ENCODE data around the gene SINHCAF. TPM values are rescaled to one million over a fixed set of nuclear protein-coding genes. Genes with fewer than 3 reads are reported as not detected.
"Not testable (repeated sequence)": the region's sequence is repeated elsewhere in the genome, so short reads cannot be mapped to it uniquely, and the experiment has no call there.

SINHCAF gene
- polyA plus RNA-seq, 1 donor: 30.7 TPM

GRCh38 chr12:31309279-31309678, 16.7 kb downstream of the SINHCAF start:
- no peak for DNase-seq (ENCODE audit: low read depth)

DNA sequence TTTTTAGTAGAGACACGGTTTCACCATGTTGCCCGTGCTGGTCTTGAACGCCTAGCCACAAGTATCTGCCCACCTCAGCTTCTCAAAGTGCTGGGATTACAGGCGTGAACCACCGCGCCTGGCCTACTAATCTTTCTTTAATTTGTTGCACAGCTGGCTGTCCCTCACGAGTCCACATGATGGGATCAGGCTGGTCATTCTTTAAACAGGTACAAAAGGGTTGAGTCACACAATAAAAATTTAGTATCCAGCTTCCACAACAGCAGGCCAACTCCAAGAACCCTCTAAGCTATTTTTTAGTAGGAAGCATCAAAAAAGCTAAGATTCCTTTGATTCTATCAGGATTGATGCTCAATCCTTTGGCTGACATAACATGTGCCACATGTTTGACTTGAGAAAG, 17.8 kb downstream of the SINHCAF start:
- no peak for DNase-seq (ENCODE audit: low read depth)

DNA sequence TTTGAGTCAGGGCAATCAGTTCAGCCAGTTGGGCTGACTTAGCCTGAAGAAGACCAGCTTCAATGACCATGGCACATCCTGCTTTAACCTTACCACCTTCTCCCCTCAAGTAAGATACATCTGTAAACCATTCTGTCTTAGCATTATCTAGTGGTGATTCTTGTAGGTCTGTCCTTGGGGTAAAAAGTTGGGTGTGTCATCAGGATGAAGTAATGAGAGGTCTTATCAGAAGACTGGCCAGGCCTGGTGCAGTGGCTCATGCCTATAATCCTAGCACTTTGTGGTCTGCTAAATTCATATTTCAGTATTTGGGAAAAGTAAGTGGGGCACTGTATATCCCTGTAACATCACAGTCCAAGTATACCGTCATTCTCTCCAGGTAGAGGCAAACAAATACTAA, 19.1 kb downstream of the SINHCAF start:
- DNase-seq (ENCODE audit: low read depth): no peak

DNA sequence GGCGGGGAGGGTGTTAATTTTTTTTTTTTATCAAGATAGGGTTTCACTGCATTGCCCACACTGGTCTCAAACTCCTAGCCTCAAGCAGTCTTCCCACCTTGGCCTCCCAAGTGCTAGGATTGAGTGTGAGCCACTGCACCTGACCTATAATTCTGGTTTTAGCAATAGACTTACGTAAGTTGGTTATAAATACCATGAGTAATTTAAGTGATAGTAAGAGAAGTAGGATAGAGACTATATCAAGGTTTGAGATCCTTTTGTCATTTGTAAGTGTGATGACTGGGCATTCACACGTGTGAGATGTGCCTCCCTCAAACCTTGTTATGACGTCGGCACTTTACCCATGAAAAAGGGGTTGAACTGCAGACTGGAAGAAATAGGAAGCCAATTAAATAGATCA, 22.5 kb downstream of the SINHCAF start:
- DNase-seq (ENCODE audit: low read depth): no peak

GRCh38 chr12:31301311-31301710, 24.6 kb downstream of the SINHCAF start:
- DNase-seq (ENCODE audit: low read depth): no peak

DNA sequence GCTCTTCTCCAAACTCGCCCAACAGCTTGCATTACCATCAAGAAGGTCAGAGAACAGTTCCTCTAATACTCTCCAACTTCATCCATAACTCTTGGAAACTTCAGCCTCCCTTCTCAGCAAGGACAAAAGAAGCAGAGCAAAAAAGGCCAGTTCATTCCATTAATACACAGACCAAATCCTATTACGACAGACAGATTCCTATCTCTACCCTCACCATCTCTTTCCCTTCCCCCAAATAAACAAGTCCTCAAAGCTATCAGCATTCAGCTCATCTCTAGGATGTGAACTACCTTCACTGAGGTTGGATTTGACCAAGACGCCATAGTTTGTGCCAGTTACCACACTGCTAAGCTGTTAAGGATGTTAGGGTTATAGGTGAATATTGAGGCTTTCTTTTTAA, 25.2 kb downstream of the SINHCAF start:
- no peak for DNase-seq (ENCODE audit: low read depth)

DNA sequence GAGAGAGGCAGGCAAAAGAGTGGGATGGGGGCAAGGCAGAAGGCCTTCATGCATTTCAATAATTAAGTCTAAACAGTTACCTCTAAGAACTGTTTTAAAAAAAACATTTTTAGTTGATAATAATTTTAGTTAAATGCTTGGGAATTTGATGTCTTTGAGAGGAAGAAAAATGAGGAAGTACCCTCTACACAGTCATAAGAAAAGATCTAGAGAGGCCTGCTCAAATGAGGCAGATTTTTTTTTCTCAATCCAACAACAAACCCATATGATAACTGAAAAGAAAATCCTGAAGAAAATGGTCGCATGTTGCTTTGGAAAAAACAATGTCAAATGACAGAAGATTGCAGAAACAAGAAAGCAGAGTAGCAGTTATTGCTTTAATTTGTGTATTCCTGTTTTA, 25.6 kb downstream of the SINHCAF start:
- no peak for DNase-seq (ENCODE audit: low read depth)

DNA sequence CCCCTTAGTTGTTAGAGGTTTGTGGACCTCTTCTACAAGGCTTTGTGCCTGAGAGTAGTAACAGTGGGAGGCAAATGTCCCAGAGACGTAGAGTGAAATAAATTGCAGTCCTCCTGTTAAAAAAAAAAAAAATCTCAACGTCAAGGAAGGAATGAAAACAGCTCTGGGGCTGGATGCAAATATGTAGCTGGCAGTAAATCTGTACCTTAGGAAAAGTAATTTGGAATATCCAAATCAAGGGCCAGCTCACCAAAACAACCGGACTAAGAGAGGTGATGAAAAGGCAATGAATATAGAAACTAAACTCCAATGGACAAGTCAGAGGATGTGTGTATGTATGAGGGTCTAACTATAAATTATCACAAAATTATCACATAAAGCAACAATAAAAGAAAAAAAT, 27.0 kb downstream of the SINHCAF start:
- DNase-seq (ENCODE audit: low read depth): no peak

DNA sequence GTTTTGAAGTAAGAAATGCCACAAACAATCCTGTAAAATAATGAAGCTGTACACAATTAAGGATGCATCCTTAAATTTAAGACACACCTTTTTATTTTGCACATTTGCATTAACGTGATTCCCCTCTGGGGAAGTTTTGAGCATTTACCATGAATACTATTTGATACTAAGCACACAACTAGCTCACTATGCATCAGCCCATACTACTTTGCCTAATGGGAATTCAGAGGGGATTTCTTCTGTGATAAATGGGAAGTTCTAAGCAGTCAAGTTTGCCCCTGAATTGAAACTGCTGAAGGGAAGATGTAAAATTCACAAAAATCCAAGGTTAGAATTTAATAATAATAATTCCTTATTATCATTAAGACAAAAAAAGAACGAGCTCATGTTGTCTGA, 27.4 kb downstream of the SINHCAF start:
- DNase-seq (ENCODE audit: low read depth): no peak

- DNase-seq (ENCODE audit: low read depth): no peak
Measured at GRCh38 chr12:31297572-31298514, 28.1 kb downstream of the SINHCAF start.

DNA sequence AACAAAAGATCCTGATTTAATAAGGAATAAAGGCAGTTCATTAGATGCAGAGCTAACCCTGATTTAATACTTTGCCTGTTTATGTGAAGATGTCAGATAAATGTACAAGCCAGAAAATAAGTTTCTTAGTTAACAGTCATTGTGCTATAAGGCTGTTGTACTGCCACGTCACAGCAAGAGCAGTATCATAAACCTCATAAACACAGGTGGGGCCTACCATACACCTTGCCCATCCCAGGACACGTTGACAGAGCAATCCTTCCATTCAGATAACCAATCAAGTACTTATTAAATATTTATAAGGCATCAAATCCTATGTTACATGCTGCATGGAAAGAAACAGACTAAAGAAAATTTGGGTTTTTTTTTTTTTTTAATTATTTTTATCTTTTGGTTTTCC, 36.5 kb downstream of the SINHCAF start:
- no peak for DNase-seq (ENCODE audit: low read depth)

DNA sequence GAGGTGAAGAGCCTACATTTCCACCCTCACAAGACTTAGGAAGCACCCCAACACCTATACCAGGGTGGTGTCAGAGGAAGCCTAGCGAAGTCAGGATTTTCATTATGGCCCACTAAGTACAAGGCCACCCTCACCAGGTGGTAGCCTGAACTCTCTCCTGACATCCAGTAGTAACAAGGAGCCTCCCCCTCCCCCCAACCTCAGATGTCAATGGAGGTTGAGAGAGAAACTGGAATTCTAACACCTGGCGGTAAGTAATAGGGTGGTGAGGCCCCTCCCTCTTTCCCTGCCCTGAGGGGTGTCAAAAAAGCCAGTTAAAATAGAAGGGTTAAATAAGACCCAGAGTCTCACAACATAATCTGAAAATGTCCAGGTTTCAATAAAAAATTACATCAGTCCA, 37.6 kb downstream of the SINHCAF start:
- DNase-seq (ENCODE audit: low read depth): no peak

DNA sequence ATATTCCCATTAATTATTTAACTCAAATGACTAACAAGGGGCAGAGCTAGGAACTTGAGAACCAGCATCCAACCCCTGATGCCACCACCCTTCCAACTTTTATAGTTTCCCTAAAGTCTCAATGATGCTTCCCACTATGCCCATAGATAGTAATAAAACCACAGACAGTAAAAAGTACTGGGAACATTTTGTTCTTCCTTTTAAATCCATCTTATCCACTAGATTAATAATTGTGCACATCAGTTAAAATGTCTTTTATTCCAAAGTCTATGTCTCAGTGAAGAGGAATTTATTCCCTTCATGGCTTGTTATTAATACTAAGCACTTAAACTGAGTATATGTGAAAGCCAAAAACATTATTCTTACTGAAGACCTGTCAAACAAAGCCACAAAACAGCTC, 45.8 kb downstream of the SINHCAF start:
- no peak for DNase-seq (ENCODE audit: low read depth)

GRCh38 chr12:31279390-31279924, 46.5 kb downstream of the SINHCAF start:
- no peak for DNase-seq (ENCODE audit: low read depth)

- no peak for DNase-seq (ENCODE audit: low read depth)
Measured at GRCh38 chr12:31278832-31279231, 47.1 kb downstream of the SINHCAF start.

- no peak for DNase-seq (ENCODE audit: low read depth)
Measured at GRCh38 chr12:31278424-31278823, 47.5 kb downstream of the SINHCAF start.

DNA sequence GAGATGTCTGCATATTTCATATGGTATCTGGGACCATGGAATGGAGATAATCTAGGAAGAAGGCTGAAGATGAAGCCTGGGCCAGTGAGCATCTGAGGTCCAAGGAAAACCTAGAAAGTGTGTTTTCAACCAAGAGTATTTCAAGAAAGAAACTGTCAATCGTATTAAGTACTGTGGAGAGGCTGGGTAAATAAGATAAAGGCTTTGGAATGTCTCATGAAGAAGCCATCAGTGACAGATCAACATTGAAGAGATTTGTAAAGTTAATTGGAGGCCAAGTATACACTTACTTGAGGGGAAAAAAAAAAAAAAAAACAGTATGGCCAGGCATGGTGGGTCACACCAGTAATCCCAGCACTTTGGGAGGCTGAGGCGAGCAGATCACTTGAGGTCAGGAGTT, 48.9 kb downstream of the SINHCAF start:
- no peak for DNase-seq (ENCODE audit: low read depth)

GRCh38 chr12:31275491-31275890, 50.5 kb downstream of the SINHCAF start:
- no peak for DNase-seq (ENCODE audit: low read depth)

GRCh38 chr12:31274520-31275300, 51.2 kb downstream of the SINHCAF start:
- DNase-seq (ENCODE audit: low read depth): no peak

DNA sequence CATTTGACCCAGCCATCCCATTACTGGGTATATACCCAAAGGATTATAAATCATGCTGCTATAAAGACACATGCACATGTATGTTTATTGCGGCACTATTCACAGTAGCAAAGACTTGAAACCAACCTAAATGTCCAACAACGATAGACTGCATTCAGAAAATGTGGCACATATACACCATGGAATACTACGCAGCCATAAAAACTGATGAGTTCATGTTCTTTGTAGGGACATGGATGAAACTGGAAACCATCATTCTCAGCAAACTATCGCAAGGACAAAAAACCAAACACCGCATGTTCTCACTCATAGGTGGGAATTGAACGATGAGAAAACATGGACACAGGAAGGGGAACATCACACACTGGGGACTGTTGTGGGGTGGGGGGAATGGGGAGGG, 52.2 kb downstream of the SINHCAF start:
- DNase-seq (ENCODE audit: low read depth): not testable (repeated sequence)

GRCh38 chr12:31272607-31273225, 53.2 kb downstream of the SINHCAF start:
- DNase-seq (ENCODE audit: low read depth): no peak

GRCh38 chr12:31267966-31268365, 58.0 kb downstream of the SINHCAF start:
- no peak for DNase-seq (ENCODE audit: low read depth)

Data from forelimb muscle (tissue), 1 donor.